Measurements from ENCODE around the gene TRMU. TPM values are rescaled to one million over a fixed set of nuclear protein-coding genes. Genes with fewer than 3 reads are reported as not detected.
"Not testable (repeated sequence)": the region's sequence is repeated elsewhere in the genome, so short reads cannot be mapped to it uniquely, and the experiment has no call there.

TRMU gene
- total RNA-seq, 1 experiment from 2014 or later, result 59.5 TPM

- Histone ChIP-seq H3K27ac (no peak overlapping the region), H3K36me3 (no peaks in the 10 kb centered on the region), H3K4me3 (no peak overlapping the region), H3K9me3 (replicated peaks) (no peaks in the 10 kb centered on the region), H3K27me3 (replicated peaks) (no peaks in the 10 kb centered on the region), H3K4me1 (replicated peaks) (peaks cover 14% of the 10 kb centered on the region)
- DNase-seq (ENCODE audit: low read depth in 1 of 2, low spot score in 2 of 2), result no peak
Measured at GRCh38 chr22:46391486-46392136, 56.1 kb downstream of the TRMU start.

GRCh38 chr22:46392137-46392844 is 56.8 kb downstream of the TRMU start:
- Histone ChIP-seq H3K27ac (no peak overlapping the region), H3K9me3 (replicated peaks) (no peaks in the 10 kb centered on the region), H3K4me3 (no peak overlapping the region), H3K36me3 (no peaks in the 10 kb centered on the region), H3K27me3 (replicated peaks) (no peaks in the 10 kb centered on the region), H3K4me1 (replicated peaks) (peaks cover 14% of the 10 kb centered on the region)
- DNase-seq (ENCODE audit: low read depth in 1 of 2, low spot score in 2 of 2), result no peak

GRCh38 chr22:46393873-46394272 is 58.4 kb downstream of the TRMU start:
- H3K27ac ChIP-seq, result no peak overlapping the region
- no peak for DNase-seq (ENCODE audit: low read depth in 1 of 2, low spot score in 2 of 2)
- peaks cover 14% of the 10 kb centered on the region for H3K4me1 ChIP-seq (replicated peaks)

GRCh38 chr22:46394622-46395021 is 59.1 kb downstream of the TRMU start:
- Histone ChIP-seq H3K27ac (no peak overlapping the region), H3K9me3 (replicated peaks) (no peaks in the 10 kb centered on the region), H3K4me3 (no peak overlapping the region), H3K27me3 (replicated peaks) (no peaks in the 10 kb centered on the region), H3K4me1 (replicated peaks) (peaks cover 14% of the 10 kb centered on the region), H3K36me3 (no peaks in the 10 kb centered on the region)
- no peak for DNase-seq (ENCODE audit: low read depth in 1 of 2, low spot score in 2 of 2)

More at GRCh38 chr22:46393873-46394272, 58.4 kb downstream of the TRMU start:
- Histone ChIP-seq H3K4me3 (no peak overlapping the region), H3K9me3 (replicated peaks) (no peaks in the 10 kb centered on the region), H3K27me3 (replicated peaks) (no peaks in the 10 kb centered on the region), H3K36me3 (no peaks in the 10 kb centered on the region)

GRCh38 chr22:46395145-46395544 is 59.6 kb downstream of the TRMU start:
- Histone ChIP-seq H3K9me3 (replicated peaks) (no peaks in the 10 kb centered on the region), H3K36me3 (no peaks in the 10 kb centered on the region), H3K4me3 (no peak overlapping the region), H3K27me3 (replicated peaks) (no peaks in the 10 kb centered on the region), H3K4me1 (replicated peaks) (peaks cover 14% of the 10 kb centered on the region), H3K27ac (no peak overlapping the region)
- no peak for DNase-seq (ENCODE audit: low read depth in 1 of 2, low spot score in 2 of 2)

GRCh38 chr22:46397049-46397448 is 61.5 kb downstream of the TRMU start:
- not testable (repeated sequence) for H3K27ac ChIP-seq; H3K27me3 ChIP-seq (replicated peaks); H3K9me3 ChIP-seq (replicated peaks); H3K4me3 ChIP-seq; DNase-seq (ENCODE audit: low read depth in 1 of 2, low spot score in 2 of 2); H3K36me3 ChIP-seq; H3K4me1 ChIP-seq (replicated peaks)

- Histone ChIP-seq H3K36me3 (no peaks in the 10 kb centered on the region), H3K27ac (no peak overlapping the region), H3K9me3 (replicated peaks) (no peaks in the 10 kb centered on the region), H3K27me3 (replicated peaks) (no peaks in the 10 kb centered on the region), H3K4me3 (no peak overlapping the region), H3K4me1 (replicated peaks) (no peaks in the 10 kb centered on the region)
- no peak for DNase-seq (ENCODE audit: low read depth in 1 of 2, low spot score in 2 of 2)
Measured at GRCh38 chr22:46397514-46397913, 62.0 kb downstream of the TRMU start.

GRCh38 chr22:46397951-46398350 is 62.4 kb downstream of the TRMU start:
- Histone ChIP-seq H3K36me3 (no peaks in the 10 kb centered on the region), H3K4me1 (replicated peaks) (no peaks in the 10 kb centered on the region), H3K27ac (no peak overlapping the region), H3K27me3 (replicated peaks) (no peaks in the 10 kb centered on the region), H3K9me3 (replicated peaks) (no peaks in the 10 kb centered on the region), H3K4me3 (no peak overlapping the region)
- no peak for DNase-seq (ENCODE audit: low read depth in 1 of 2, low spot score in 2 of 2)

GRCh38 chr22:46399251-46400024 is 63.9 kb downstream of the TRMU start:
- no peak for DNase-seq (ENCODE audit: low read depth in 1 of 2, low spot score in 2 of 2)
- H3K36me3 ChIP-seq, result no peaks in the 10 kb centered on the region
- H3K4me3 ChIP-seq, result no peak overlapping the region
- H3K9me3 ChIP-seq (replicated peaks), result no peaks in the 10 kb centered on the region
- no peak overlapping the region for H3K27ac ChIP-seq
- H3K27me3 ChIP-seq (replicated peaks), result no peaks in the 10 kb centered on the region
- H3K4me1 ChIP-seq (replicated peaks), result no peaks in the 10 kb centered on the region

GRCh38 chr22:46401370-46401769 is 65.9 kb downstream of the TRMU start:
- Histone ChIP-seq H3K27me3 (replicated peaks) (no peaks in the 10 kb centered on the region), H3K4me1 (replicated peaks) (no peaks in the 10 kb centered on the region), H3K36me3 (no peaks in the 10 kb centered on the region), H3K9me3 (replicated peaks) (no peaks in the 10 kb centered on the region), H3K27ac (no peak overlapping the region), H3K4me3 (no peak overlapping the region)
- DNase-seq (ENCODE audit: low read depth in 1 of 2, low spot score in 2 of 2), result no peak

GRCh38 chr22:46402505-46402904 is 67.0 kb downstream of the TRMU start:
- Histone ChIP-seq H3K27ac (no peak overlapping the region), H3K4me1 (replicated peaks) (no peaks in the 10 kb centered on the region), H3K4me3 (no peak overlapping the region), H3K27me3 (replicated peaks) (no peaks in the 10 kb centered on the region), H3K9me3 (replicated peaks) (no peaks in the 10 kb centered on the region), H3K36me3 (no peaks in the 10 kb centered on the region)
- no peak for DNase-seq (ENCODE audit: low read depth in 1 of 2, low spot score in 2 of 2)

- H3K36me3 ChIP-seq; DNase-seq (ENCODE audit: low read depth in 1 of 2, low spot score in 2 of 2); H3K4me3 ChIP-seq; H3K9me3 ChIP-seq (replicated peaks); H3K27me3 ChIP-seq (replicated peaks); H3K27ac ChIP-seq; H3K4me1 ChIP-seq (replicated peaks): not testable (repeated sequence)
Measured at GRCh38 chr22:46403880-46404279, 68.4 kb downstream of the TRMU start.

GRCh38 chr22:46405901-46406300 is 70.4 kb downstream of the TRMU start:
- Histone ChIP-seq H3K9me3 (replicated peaks) (no peaks in the 10 kb centered on the region), H3K27ac (no peak overlapping the region), H3K36me3 (no peaks in the 10 kb centered on the region), H3K27me3 (replicated peaks) (no peaks in the 10 kb centered on the region), H3K4me3 (no peak overlapping the region), H3K4me1 (replicated peaks) (no peaks in the 10 kb centered on the region)
- DNase-seq (ENCODE audit: low read depth in 1 of 2, low spot score in 2 of 2), result no peak

- no peak overlapping the region for H3K4me3 ChIP-seq
- no peaks in the 10 kb centered on the region for H3K27me3 ChIP-seq (replicated peaks)
- H3K4me1 ChIP-seq (replicated peaks), result no peaks in the 10 kb centered on the region
Measured at GRCh38 chr22:46406349-46406748, 70.8 kb downstream of the TRMU start.

More at GRCh38 chr22:46406349-46406748, 70.8 kb downstream of the TRMU start:
- Histone ChIP-seq H3K9me3 (replicated peaks) (no peaks in the 10 kb centered on the region), H3K27ac (no peak overlapping the region), H3K36me3 (no peaks in the 10 kb centered on the region)
- DNase-seq (ENCODE audit: low read depth in 1 of 2, low spot score in 2 of 2), result no peak

Measured in SJSA1 (cell line).